NT2/D1 (cell line): ENCODE measurements around the gene TCF4.

Experiments
- DNase-seq: peaks from one replicate; pipeline ENCODE4 v3.0.0-alpha.2; 2011; ENCODE audit warnings: low read depth, low spot score
- H3K27me3 ChIP-seq: 2 replicates; pipeline ENCODE4 v1.6.0; 2011; ENCODE audit warnings: mild to moderate bottlenecking; ENCODE audit not compliant: insufficient read length, insufficient read depth
- H3K36me3 ChIP-seq: 2 replicates; pipeline ENCODE4 v1.6.1; 2011; ENCODE audit warnings: mild to moderate bottlenecking, low read length, mixed read lengths; ENCODE audit not compliant: insufficient read depth, insufficient read length
- H3K4me1 ChIP-seq: 2 replicates; pipeline ENCODE4 v1.5.1; 2011; ENCODE audit not compliant: insufficient read depth, insufficient read length
- H3K4me3 ChIP-seq: 2 replicates; pipeline ENCODE4 v1.5.1; 2011; ENCODE audit warnings: low read depth; ENCODE audit not compliant: insufficient read length
- H3K9ac ChIP-seq: 2 replicates; pipeline ENCODE4 v1.6.0; 2011; ENCODE audit warnings: low read depth; ENCODE audit not compliant: insufficient read length
- H3K9me3 ChIP-seq: 2 replicates; pipeline ENCODE4 v1.5.1; 2011; ENCODE audit warnings: mild to moderate bottlenecking, low read length; ENCODE audit not compliant: insufficient read depth
- SUZ12 ChIP-seq: IDR thresholded peaks from 2 replicates; pipeline ENCODE4 v1.6.1; 2011; ENCODE audit not compliant: insufficient read length, insufficient read depth; ENCODE audit errors: extremely low read depth
- YY1 ChIP-seq: IDR thresholded peaks from 2 replicates; pipeline ENCODE4 v1.6.1; 2011; ENCODE audit not compliant: insufficient read length, insufficient read depth
- ZNF274 ChIP-seq: IDR thresholded peaks from 2 replicates; pipeline ENCODE4 v1.6.1; 2011; ENCODE audit warnings: mild to moderate bottlenecking, low read depth, low read length

TCF4 gene

DNA sequence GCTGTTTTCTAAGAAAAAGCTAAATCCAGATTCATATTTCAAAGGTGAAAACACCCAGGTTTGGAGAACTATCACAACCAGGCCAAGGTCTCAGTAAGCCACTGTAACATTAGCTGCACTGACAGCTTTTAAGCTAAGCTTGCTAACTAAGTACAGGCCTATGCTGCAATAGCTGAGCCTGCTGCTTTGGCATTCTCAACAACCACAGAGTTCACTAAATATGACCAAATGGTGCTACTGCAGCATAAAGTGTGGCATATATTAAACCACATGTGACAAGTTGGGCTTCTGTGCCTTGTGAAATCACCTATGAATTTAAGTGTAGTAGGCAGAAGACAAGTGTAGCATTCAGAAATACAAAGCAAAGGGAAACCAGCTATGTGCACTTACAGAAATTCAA is 206.7 kb downstream of the TCF4 start:
- H3K4me1 ChIP-seq, result no peaks in the 10 kb centered on the region
- no peak overlapping the region for H3K9ac ChIP-seq
- H3K9me3 ChIP-seq, result peaks cover 18% of the 10 kb centered on the region
- no peak for DNase-seq
- TF ChIP-seq SUZ12 (no peak), ZNF274 (no peak), YY1 (no peak)
- no peaks in the 10 kb centered on the region for H3K36me3 ChIP-seq
- no peak overlapping the region for H3K4me3 ChIP-seq
- H3K27me3 ChIP-seq, result no peaks in the 10 kb centered on the region

DNA sequence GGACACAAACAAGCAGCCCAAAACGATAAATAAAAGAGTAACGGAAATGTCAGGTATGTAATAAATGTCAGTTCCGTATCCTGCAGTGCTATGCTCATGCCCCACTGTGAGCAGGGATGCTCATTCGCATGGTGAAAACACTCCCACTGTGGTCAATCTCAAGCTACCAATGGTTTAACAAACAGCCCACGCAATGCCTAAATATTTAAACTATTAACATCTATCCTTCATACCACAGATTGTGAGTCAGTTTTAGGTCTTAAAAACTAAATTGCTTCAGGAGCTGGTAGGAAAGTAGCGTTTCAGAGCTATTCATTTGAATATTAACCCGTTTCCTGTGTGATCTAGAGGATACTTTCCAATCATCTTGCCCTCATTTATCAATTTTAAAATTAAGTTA is 207.4 kb downstream of the TCF4 start:
- H3K9me3 ChIP-seq, result peaks cover 22% of the 10 kb centered on the region
- H3K9ac ChIP-seq, result no peak overlapping the region
- H3K36me3 ChIP-seq, result no peaks in the 10 kb centered on the region
- no peak overlapping the region for H3K4me3 ChIP-seq
- no peak for TF ChIP-seq YY1
- no peak for TF ChIP-seq ZNF274
- TF ChIP-seq SUZ12, result no peak
- no peaks in the 10 kb centered on the region for H3K27me3 ChIP-seq
- DNase-seq, result no peak
- no peaks in the 10 kb centered on the region for H3K4me1 ChIP-seq

DNA sequence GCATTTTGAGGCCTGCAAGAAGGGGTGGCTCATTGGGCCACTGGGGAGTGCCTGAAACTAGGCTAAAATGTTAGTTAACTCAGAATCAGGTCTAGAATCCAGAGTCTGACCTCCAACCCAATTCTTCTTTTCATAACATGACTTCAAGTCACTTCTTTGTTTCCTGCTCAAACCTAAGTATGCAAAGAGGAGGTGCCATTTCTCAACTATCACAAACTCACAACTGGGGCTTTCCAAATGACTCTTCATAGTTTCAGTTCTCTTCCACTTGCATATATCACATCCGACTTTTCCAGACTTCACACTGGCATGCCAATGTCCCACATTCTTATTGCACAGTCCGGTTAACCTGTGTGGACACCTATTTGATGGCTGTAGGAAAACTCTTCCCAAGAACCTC is 211.6 kb downstream of the TCF4 start:
- peaks cover 16% of the 10 kb centered on the region for H3K9me3 ChIP-seq
- H3K4me3 ChIP-seq, result no peak overlapping the region
- no peaks in the 10 kb centered on the region for H3K36me3 ChIP-seq
- no peaks in the 10 kb centered on the region for H3K4me1 ChIP-seq
- TF ChIP-seq YY1, result no peak
- TF ChIP-seq ZNF274, result no peak
- no peak for TF ChIP-seq SUZ12
- H3K27me3 ChIP-seq, result no peaks in the 10 kb centered on the region
- no peak for DNase-seq
- no peak overlapping the region for H3K9ac ChIP-seq

DNA sequence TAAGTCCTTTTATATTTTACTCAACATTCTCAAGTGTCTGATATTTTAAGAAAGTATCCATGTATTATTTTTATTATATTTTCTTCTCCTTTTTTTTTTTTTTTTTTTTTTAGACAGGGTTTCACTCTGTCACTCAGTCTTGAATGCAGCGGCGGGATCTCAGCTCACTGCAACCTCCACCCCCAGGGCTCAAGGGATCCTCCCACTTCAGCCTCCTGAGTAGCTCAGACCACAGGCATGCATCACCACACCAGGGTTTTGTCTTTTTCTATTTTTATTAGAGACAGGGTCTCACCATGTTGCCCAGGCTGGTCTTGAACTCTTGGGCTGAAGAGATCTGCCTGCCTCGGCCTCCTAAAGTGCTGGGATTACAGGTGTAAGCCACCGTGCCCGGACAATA is 212.1 kb downstream of the TCF4 start:
- peaks cover 16% of the 10 kb centered on the region for H3K9me3 ChIP-seq
- H3K4me3 ChIP-seq, result no peak overlapping the region
- no peaks in the 10 kb centered on the region for H3K27me3 ChIP-seq
- no peaks in the 10 kb centered on the region for H3K36me3 ChIP-seq
- no peak for DNase-seq
- TF ChIP-seq YY1 (no peak), ZNF274 (no peak), SUZ12 (no peak)
- no peaks in the 10 kb centered on the region for H3K4me1 ChIP-seq
- no peak overlapping the region for H3K9ac ChIP-seq

DNA sequence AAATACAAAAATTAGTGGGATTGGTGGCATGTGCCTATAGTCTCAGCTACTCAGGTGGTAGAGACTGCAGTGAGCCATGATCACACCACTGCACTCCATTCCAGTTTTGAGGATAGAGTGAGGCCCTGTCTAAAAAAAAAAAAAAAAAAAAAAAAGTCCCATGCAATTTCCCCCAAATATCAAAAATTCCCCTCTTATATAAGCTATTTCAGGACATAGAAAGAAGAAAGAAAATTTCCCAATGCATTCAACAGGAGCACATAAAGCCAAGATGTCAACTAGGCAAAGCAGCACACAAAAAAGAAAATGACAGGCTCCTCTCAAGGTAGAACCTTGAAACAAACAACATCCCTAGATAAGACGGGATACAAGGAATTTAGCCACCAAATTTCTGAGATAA is 213.3 kb downstream of the TCF4 start:
- no peaks in the 10 kb centered on the region for H3K36me3 ChIP-seq
- TF ChIP-seq YY1 (no peak), SUZ12 (no peak), ZNF274 (no peak)

DNA sequence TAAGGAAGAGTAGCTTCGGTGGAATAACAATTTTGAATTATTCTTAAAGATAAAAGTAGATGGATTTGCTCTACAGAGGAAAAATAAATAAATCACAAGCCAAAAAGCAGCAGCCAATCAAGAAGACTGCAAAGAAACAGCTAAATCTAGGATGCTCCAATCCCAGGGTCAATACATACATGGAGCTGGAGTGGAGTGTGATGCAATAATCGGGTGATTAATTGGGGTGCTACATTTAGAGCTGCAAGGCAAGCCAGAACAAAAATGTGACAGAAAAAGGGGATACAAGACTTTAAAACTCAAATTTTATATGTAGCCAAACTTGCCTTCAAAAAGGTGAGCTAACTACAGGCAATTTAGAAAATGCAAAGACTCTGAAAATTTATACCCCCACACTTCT is 215.8 kb downstream of the TCF4 start:
- Histone ChIP-seq H3K4me1 (no peaks in the 10 kb centered on the region), H3K36me3 (no peaks in the 10 kb centered on the region), H3K4me3 (no peak overlapping the region), H3K9ac (no peak overlapping the region), H3K27me3 (no peaks in the 10 kb centered on the region), H3K9me3 (peaks cover 16% of the 10 kb centered on the region)
- DNase-seq, result no peak
- no peak for TF ChIP-seq ZNF274
- no peak for TF ChIP-seq YY1
- TF ChIP-seq SUZ12, result no peak

More for the DNA sequence above, 213.3 kb downstream of the TCF4 start:
- Histone ChIP-seq H3K4me3 (no peak overlapping the region), H3K9me3 (peaks cover 16% of the 10 kb centered on the region), H3K27me3 (no peaks in the 10 kb centered on the region), H3K4me1 (no peaks in the 10 kb centered on the region), H3K9ac (no peak overlapping the region)
- no peak for DNase-seq

DNA sequence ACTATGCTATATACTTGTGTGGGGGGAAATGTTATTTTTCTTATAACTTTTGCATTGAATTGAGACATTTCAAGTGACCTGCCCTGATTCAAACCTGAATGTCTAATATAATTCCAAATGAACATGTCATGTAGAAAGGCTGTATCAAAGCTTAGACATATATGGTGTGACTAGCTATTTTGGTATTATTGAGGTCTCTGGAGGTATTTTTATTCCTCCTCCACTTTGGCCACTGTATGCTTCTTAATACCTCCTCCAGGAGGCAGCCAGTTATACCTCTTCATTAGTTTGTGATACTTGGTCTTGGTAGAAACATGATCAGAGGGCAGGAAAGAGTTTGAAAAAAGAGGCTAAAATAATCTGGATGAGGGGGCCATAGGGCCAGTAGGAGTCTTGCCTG is 217.1 kb downstream of the TCF4 start:
- H3K4me3 ChIP-seq, result no peak overlapping the region

DNA sequence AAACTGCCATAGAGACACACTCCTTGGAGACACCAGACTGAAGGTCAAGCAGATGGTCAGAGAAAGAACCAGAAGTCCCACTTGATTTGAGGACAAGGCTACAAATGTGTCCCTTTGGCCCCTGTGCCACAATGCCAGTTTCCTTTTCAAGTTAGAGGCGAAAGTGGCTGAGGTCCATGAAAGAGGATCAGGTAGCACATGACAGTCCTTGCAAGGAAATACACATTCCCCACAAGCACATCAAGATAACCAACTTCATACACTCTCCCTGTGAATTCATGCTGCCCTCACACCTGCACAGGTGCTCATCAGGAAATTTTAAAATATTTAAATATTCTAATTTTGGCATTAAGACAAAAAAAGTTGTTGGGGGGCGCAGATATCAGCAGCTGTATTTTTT is 218.6 kb downstream of the TCF4 start:
- peaks cover 6% of the 10 kb centered on the region; the same call in 1 of the 2 replicates for H3K9me3 ChIP-seq
- no peak overlapping the region for H3K9ac ChIP-seq
- TF ChIP-seq SUZ12 (no peak), ZNF274 (no peak), YY1 (no peak)
- H3K4me1 ChIP-seq, result no peaks in the 10 kb centered on the region
- H3K27me3 ChIP-seq, result no peaks in the 10 kb centered on the region
- DNase-seq, result no peak
- no peak overlapping the region for H3K4me3 ChIP-seq
- no peaks in the 10 kb centered on the region for H3K36me3 ChIP-seq

More for the DNA sequence above, 217.1 kb downstream of the TCF4 start:
- TF ChIP-seq ZNF274, result no peak
- TF ChIP-seq YY1, result no peak
- no peak for TF ChIP-seq SUZ12
- DNase-seq, result no peak
- Histone ChIP-seq H3K4me1 (no peaks in the 10 kb centered on the region), H3K9ac (no peak overlapping the region), H3K27me3 (no peaks in the 10 kb centered on the region), H3K9me3 (peaks cover 9% of the 10 kb centered on the region; the same call in 1 of the 2 replicates), H3K36me3 (no peaks in the 10 kb centered on the region)
